ENCODE results near the gene SBSN. TPM values are rescaled to one million over a fixed set of nuclear protein-coding genes. Genes with fewer than 3 reads are reported as not detected.

The SBSN gene
- total RNA-seq, 4 donors from 2014 or later: 1.0 to 13.4 (median 1.2) TPM; not detected in 1

DNA sequence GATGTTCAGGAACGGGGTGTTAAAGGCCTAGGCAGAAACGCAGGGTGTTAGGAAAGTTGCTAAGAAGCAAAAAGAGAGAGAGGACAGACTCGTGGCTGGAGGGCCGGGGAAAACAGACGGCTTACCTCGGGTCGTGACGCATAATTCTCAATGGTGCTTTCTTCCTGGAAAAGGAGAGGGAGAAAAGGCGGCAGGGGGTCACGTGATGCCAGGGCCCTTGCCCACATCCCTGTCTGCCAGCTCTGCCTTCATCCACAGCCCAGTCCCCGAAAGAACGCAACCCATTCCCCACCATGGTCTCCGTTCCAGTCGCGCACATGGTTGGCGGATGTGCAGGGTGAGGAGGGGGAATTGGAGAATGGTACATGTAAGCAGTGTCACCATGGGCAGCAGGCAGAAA lies 39.4 kb downstream of the SBSN start:
- ATAC-seq: no peak
- H3K36me3 ChIP-seq: no peaks in the 10 kb centered on the region
- no peak overlapping the region for H3K4me3 ChIP-seq
- no peaks in the 10 kb centered on the region for H3K4me1 ChIP-seq
- H3K27ac ChIP-seq: no peak overlapping the region
- H3K9me3 ChIP-seq: no peaks in the 10 kb centered on the region
- peaks cover 62% of the 10 kb centered on the region for H3K27me3 ChIP-seq
- TF ChIP-seq POLR2A (IDR thresholded peaks at IDR 0.05) (no peak), POLR2AphosphoS5 (IDR thresholded peaks at IDR 0.05) (no peak), EP300 (IDR thresholded peaks at IDR 0.05) (no peak)
- TF ChIP-seq, protein P1, sequence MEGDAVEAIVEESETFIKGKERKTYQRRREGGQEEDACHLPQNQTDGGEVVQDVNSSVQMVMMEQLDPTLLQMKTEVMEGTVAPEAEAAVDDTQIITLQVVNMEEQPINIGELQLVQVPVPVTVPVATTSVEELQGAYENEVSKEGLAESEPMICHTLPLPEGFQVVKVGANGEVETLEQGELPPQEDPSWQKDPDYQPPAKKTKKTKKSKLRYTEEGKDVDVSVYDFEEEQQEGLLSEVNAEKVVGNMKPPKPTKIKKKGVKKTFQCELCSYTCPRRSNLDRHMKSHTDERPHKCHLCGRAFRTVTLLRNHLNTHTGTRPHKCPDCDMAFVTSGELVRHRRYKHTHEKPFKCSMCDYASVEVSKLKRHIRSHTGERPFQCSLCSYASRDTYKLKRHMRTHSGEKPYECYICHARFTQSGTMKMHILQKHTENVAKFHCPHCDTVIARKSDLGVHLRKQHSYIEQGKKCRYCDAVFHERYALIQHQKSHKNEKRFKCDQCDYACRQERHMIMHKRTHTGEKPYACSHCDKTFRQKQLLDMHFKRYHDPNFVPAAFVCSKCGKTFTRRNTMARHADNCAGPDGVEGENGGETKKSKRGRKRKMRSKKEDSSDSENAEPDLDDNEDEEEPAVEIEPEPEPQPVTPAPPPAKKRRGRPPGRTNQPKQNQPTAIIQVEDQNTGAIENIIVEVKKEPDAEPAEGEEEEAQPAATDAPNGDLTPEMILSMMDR (IDR thresholded peaks at IDR 0.05): no peak
- 62 to 78% methylated on average over 8 to 14 of the region's 16 CpGs for WGBS, 2 donors (ENCODE audit: low coverage in 1 of 2)

DNA sequence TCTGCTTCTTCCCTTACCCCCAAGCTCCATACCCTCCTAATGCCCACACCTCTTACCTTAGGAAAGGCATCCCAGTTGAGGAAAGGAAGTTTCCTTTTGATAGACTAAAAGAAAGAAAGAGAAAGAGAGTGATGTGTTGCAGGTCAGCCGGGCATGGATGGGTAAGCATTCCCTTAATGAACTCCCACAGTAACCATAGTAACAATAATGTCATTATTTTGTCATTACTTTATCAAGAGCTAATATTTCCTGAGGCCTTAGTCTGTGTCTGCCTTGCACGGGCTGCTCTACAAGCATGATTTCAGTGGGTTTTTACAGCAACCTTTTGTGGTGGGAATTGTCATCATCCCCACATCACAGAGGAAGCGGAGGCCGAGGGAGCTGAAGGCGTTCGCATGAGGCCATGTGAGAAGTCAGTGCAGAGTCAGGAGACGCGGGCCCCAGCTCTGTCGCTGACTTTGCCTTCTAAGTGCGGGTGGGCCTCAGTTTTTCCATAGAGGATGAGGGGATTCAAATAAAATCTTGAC lies 40.4 kb downstream of the SBSN start:
- Histone ChIP-seq H3K4me1 (no peaks in the 10 kb centered on the region), H3K27ac (no peak overlapping the region), H3K36me3 (no peaks in the 10 kb centered on the region), H3K9me3 (no peaks in the 10 kb centered on the region), H3K4me3 (no peak overlapping the region), H3K27me3 (peaks cover 54% of the 10 kb centered on the region)
- 80% methylated on average over 1 to 9 of the region's 10 CpGs for WGBS, 2 donors (ENCODE audit: low coverage in 1 of 2)
- ATAC-seq: no peak
- no peak for TF ChIP-seq POLR2A (IDR thresholded peaks at IDR 0.05)
- no peak for TF ChIP-seq POLR2AphosphoS5 (IDR thresholded peaks at IDR 0.05)

DNA sequence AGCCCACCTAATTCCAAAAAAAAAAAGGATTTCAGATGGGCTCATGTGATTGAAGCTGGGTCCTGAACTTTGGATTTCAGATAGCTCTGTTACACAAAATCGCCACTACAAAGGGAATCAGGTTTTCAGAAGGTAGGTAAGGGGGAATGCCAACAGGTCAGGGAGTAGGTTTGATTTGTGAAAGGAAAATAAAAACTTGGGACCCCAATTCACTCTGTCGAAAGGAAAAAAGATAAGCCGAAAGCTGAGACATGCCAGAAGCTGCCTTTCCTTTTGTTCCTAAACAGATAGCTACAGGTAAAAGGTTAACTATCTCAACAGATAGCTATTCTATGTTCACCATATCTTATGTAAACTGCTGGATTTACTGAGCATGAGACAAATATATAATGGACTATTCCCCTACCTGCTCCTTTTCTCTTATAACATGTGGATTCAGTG lies 41.8 kb downstream of the SBSN start:
- Histone ChIP-seq H3K4me3 (no peak overlapping the region), H3K27me3 (peaks cover 40% of the 10 kb centered on the region), H3K27ac (no peak overlapping the region), H3K9me3 (no peaks in the 10 kb centered on the region), H3K4me1 (no peaks in the 10 kb centered on the region), H3K36me3 (no peaks in the 10 kb centered on the region)
- no peak for ATAC-seq
- WGBS, 2 donors (ENCODE audit: low coverage in 1 of 2): 59 to 60% methylated on average over 3 of the region's 3 CpGs
- TF ChIP-seq EP300 (IDR thresholded peaks at IDR 0.05) (no peak), POLR2AphosphoS5 (IDR thresholded peaks at IDR 0.05) (no peak), POLR2A (IDR thresholded peaks at IDR 0.05) (no peak)
- TF ChIP-seq, protein P1 (IDR thresholded peaks at IDR 0.05): no peak

DNA sequence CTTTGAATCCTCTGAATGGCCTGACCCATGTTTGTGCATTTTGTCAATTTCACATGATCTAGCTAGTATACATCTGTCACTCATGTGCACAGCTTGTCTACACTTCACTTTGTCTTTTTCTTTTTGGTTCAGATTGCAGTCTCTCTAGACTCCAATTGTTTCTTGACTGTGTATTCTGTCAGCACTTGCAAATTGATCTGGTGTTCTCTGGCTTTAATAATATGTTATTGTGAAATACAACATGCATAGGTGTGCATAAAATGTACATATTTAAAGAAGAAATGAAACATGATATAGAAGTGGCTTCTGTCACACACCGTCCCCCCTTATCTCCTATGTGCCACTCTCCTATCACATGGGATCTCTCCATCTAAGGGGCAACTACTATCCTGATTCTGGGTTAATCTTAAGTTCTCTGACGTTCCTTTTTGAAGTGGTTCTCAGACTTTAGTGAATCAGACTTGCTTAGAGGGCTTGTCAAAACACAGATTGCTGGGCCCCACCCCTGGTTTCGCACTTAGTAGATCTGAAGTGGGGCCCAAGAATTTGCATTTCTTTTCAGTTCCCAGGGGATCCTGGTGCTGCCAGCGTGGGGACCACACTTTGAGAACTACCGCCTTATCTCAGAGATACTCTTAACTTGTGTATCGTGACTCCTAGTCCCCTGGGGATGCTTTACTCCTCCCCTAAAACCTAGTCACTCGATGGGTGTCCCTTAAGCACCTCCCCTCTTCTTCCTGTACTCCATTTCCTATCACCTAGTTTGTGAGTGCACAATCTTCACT lies 43.7 kb downstream of the SBSN start:
- H3K4me1 ChIP-seq: no peaks in the 10 kb centered on the region
- H3K9me3 ChIP-seq: no peaks in the 10 kb centered on the region
- no peak overlapping the region for H3K4me3 ChIP-seq
- no peak for TF ChIP-seq POLR2AphosphoS5 (IDR thresholded peaks at IDR 0.05)
- TF ChIP-seq EP300 (IDR thresholded peaks at IDR 0.05): no peak
- TF ChIP-seq, protein P1 (IDR thresholded peaks at IDR 0.05): no peak
- TF ChIP-seq POLR2A (IDR thresholded peaks at IDR 0.05): no peak
- no peak for ATAC-seq
- H3K27ac ChIP-seq: no peak overlapping the region
- no peaks in the 10 kb centered on the region for H3K36me3 ChIP-seq
- H3K27me3 ChIP-seq: peaks cover 27% of the 10 kb centered on the region
- WGBS, 2 donors (ENCODE audit: low coverage in 1 of 2): 48 to 55% methylated on average over 6 to 7 of the region's 7 CpGs

DNA sequence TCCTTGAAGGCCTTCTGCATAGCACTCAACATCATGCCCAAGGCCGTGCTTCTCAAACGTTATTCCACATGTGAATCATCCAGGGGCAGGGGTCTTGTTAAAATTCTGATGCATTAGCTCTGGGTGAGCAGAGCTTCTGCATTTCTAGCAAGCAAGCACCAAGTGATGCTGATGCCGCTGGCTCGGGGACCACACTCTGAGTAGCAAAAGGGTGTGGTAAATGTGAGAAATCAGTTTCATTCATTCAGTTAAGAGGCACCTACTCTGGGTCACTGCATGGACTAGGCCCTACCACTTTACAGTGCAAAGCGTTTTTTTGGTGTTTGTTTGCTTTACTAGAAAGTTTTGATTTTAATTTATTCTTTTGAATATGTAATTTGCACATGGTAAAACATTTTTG lies 45.0 kb downstream of the SBSN start:
- H3K36me3 ChIP-seq: no peaks in the 10 kb centered on the region
- TF ChIP-seq, protein P1 (IDR thresholded peaks at IDR 0.05): no peak
- no peak for TF ChIP-seq POLR2A (IDR thresholded peaks at IDR 0.05)
- TF ChIP-seq EP300 (IDR thresholded peaks at IDR 0.05): no peak
- TF ChIP-seq POLR2AphosphoS5 (IDR thresholded peaks at IDR 0.05): no peak
- no peak overlapping the region for H3K27ac ChIP-seq
- peaks cover 14% of the 10 kb centered on the region for H3K27me3 ChIP-seq
- 65 to 69% methylated on average over 1 to 5 of the region's 5 CpGs for WGBS, 2 donors (ENCODE audit: low coverage in 1 of 2)
- no peaks in the 10 kb centered on the region for H3K9me3 ChIP-seq
- no peaks in the 10 kb centered on the region for H3K4me1 ChIP-seq
- no peak for ATAC-seq
- no peak overlapping the region for H3K4me3 ChIP-seq

Measured in gastroesophageal sphincter (tissue), 4 donors.